PC-3 (cell line): Measurements from ENCODE around the gene ITPKC. TPM values are rescaled to one million over a fixed set of nuclear protein-coding genes. Genes with fewer than 3 reads are reported as not detected.
A peak's percentile ranks its signal among the peaks of the same experiment; 100 is the strongest.

Experiments
- ATAC-seq: fragments of 200-7000 bp; cut with Tn5 transposase; 2 replicates; pipeline ENCODE4 v1.9.1; 2020; ENCODE audit warnings: mild to moderate bottlenecking, moderate library complexity
- BruUV-seq: library from RNA; stranded (reverse); fragments of 400-500 nt; replicated peaks from 2 replicates; lab custom pipeline; 2021; lab: Mats Ljungman, UMichigan
- CTCF ChIA-PET: fragments of 300-600 bp; sonication (Branson Sonifier 250); formaldehyde crosslinking; loops from one replicate; lab custom pipeline; 2022; ENCODE audit warnings: antibody characterized with exemption; lab: Charles Lee
- POLR2A ChIA-PET: fragments of 300-600 bp; sonication (Branson Sonifier 250); formaldehyde crosslinking; loops from one replicate; lab custom pipeline; 2022; ENCODE audit warnings: antibody characterized with exemption; ENCODE audit not compliant: unreplicated experiment; lab: Charles Lee
- DNase-seq: peaks from one replicate; pipeline ENCODE4 v3.0.0-alpha.2; 2015
- H2AFZ ChIP-seq: fragments of 300-600 bp; sonication (generic); 2 replicates; pipeline ENCODE4 v1.6.0; 2016; ENCODE audit warnings: antibody characterized with exemption, low read length
- H3F3A ChIP-seq: fragments of 300-600 bp; sonication (generic); one replicate; pipeline ENCODE4 v1.6.0; 2017; ENCODE audit warnings: antibody characterized with exemption, low read length, control low read depth, mild to moderate bottlenecking; ENCODE audit not compliant: unreplicated experiment
- H3K27ac ChIP-seq: fragments of 300-600 bp; sonication (generic); 2 replicates; pipeline ENCODE4 v1.5.1; 2016; ENCODE audit warnings: mild to moderate bottlenecking, low read length
- H3K27me3 ChIP-seq: fragments of 300-600 bp; sonication (generic); 2 replicates; pipeline ENCODE4 v1.6.1; 2016; ENCODE audit warnings: low read length, mixed read lengths
- H3K36me3 ChIP-seq: fragments of 300-600 bp; sonication (generic); 2 replicates; pipeline ENCODE4 v1.6.1; 2016; ENCODE audit warnings: low read depth, mixed run types, low read length, mixed read lengths
- H3K4me1 ChIP-seq: fragments of 300-600 bp; sonication (generic); 2 replicates; pipeline ENCODE4 v1.5.1; 2016; ENCODE audit warnings: low read length; ENCODE audit not compliant: insufficient read depth
- H3K4me2 ChIP-seq: fragments of 300-600 bp; sonication (generic); 2 replicates; pipeline ENCODE4 v1.6.0; 2016; ENCODE audit warnings: low read length
- H3K4me3 ChIP-seq: fragments of 300-600 bp; sonication (generic); 2 replicates; pipeline ENCODE4 v1.5.1; 2016; ENCODE audit warnings: mild to moderate bottlenecking, low read length, mixed read lengths
- H3K79me2 ChIP-seq: fragments of 300-600 bp; sonication (generic); 2 replicates; pipeline ENCODE4 v1.6.1; 2017; ENCODE audit warnings: low read length, mixed read lengths
- H3K9ac ChIP-seq: fragments of 300-600 bp; sonication (generic); 2 replicates; pipeline ENCODE4 v1.6.0; 2016; ENCODE audit warnings: mild to moderate bottlenecking, low read length
- H3K9me2 ChIP-seq: fragments of 300-600 bp; sonication (generic); replicated peaks from 2 replicates; pipeline ENCODE4 v1.6.1; 2016; ENCODE audit warnings: mixed run types, low read length, mixed read lengths
- H3K9me3 ChIP-seq: fragments of 300-600 bp; sonication (generic); 2 replicates; pipeline ENCODE4 v1.6.1; 2016; ENCODE audit warnings: low read length, mixed read lengths
- H4K20me1 ChIP-seq: fragments of 300-600 bp; sonication (generic); 2 replicates; pipeline ENCODE4 v1.6.1; 2016; ENCODE audit warnings: low read length, mixed read lengths
- CTCF ChIP-seq: fragments of 300-600 bp; sonication (generic); conservative IDR thresholded peaks from 2 replicates; pipeline ENCODE4 v1.5.1; 2017; ENCODE audit warnings: antibody characterized with exemption, low read depth, mild to moderate bottlenecking, low read length
- EZH2 ChIP-seq: fragments of 300-600 bp; sonication (generic); IDR thresholded peaks from one replicate; pipeline ENCODE4 v1.6.1; 2017; ENCODE audit warnings: antibody characterized with exemption, mild to moderate bottlenecking, low read length; ENCODE audit not compliant: unreplicated experiment
- EZH2phosphoT487 ChIP-seq: fragments of 300-600 bp; sonication (generic); IDR thresholded peaks from 2 replicates; pipeline ENCODE4 v1.6.1; 2018; ENCODE audit warnings: mild to moderate bottlenecking, antibody characterized with exemption, low read length, borderline replicate concordance
- intact Hi-C: fragments of 100-400 bp; cut with micrococcal nuclease; formaldehyde crosslinking; loops from 2 replicates; pipeline ENCODE4 v1.9.0; 2023
- total RNA-seq: library from RNA; depleted of rRNA; stranded (reverse); fragments of >200 nt; gene quantifications from 2 replicates; pipeline ENCODE4 v1.2.3, GENCODE V29; 2014

ITPKC gene
- total RNA-seq, 1 experiment from 2014 or later: 28.4 TPM

GRCh38 chr19:40688309-40688708, 28.6 kb upstream of the ITPKC start:
- peak overlapping the region; percentile 98; the same call in 1 of the 2 replicates for H3K4me2 ChIP-seq
- no peak for DNase-seq
- intact Hi-C loops: no loop called here
- no peak overlapping the region for H3K9ac ChIP-seq
- POLR2A ChIA-PET: interaction anchor here (0.5 kb wide), 1 partner anchor 68 kb away, joined by 9 read pairs; no protein-coding TSS in a partner anchor
- H3K27ac ChIP-seq: no peak overlapping the region
- no peaks in the 10 kb centered on the region for H3K9me2 ChIP-seq
- ATAC-seq: no peak
- no peaks in the 10 kb centered on the region for H4K20me1 ChIP-seq
- H3F3A ChIP-seq: no peaks in the 10 kb centered on the region
- no peaks in the 10 kb centered on the region for H3K9me3 ChIP-seq
- no peak overlapping the region for H2AFZ ChIP-seq
- no peak for TF ChIP-seq CTCF
- no peak for TF ChIP-seq EZH2phosphoT487
- TF ChIP-seq EZH2: no peak
- no TSS peak for BruUV-seq
- CTCF ChIA-PET: no interaction called here
- no peaks in the 10 kb centered on the region for H3K36me3 ChIP-seq
- peaks cover 25% of the 10 kb centered on the region for H3K79me2 ChIP-seq
- H3K27me3 ChIP-seq: no peaks in the 10 kb centered on the region
- H3K4me3 ChIP-seq: peak overlapping the region; percentile 81; the same call in 1 of the 2 replicates
- peaks cover 24% of the 10 kb centered on the region for H3K4me1 ChIP-seq

GRCh38 chr19:40688987-40689338, 27.9 kb upstream of the ITPKC start:
- Histone ChIP-seq H3K36me3 (no peaks in the 10 kb centered on the region), H3K4me3 (peak overlapping the region; percentile 81), H3K27me3 (no peaks in the 10 kb centered on the region), H2AFZ (no peak overlapping the region), H4K20me1 (no peaks in the 10 kb centered on the region), H3K27ac (no peak overlapping the region), H3K4me1 (peaks cover 24% of the 10 kb centered on the region), H3K9me3 (no peaks in the 10 kb centered on the region), H3F3A (no peaks in the 10 kb centered on the region), H3K9ac (peak overlapping the region; percentile 75; the same call in 1 of the 2 replicates), H3K9me2 (no peaks in the 10 kb centered on the region), H3K79me2 (peaks cover 25% of the 10 kb centered on the region), H3K4me2 (peak overlapping the region; percentile 98)
- CTCF ChIA-PET: no interaction called here
- no peak for DNase-seq
- no TSS peak for BruUV-seq
- TF ChIP-seq EZH2phosphoT487 (no peak), CTCF (no peak), EZH2 (no peak)
- ATAC-seq: no peak
- intact Hi-C loops: no loop called here
- POLR2A ChIA-PET: interaction anchor here (0.5 kb wide), 1 partner anchor 68 kb away, joined by 9 read pairs; no protein-coding TSS in a partner anchor

DNA sequence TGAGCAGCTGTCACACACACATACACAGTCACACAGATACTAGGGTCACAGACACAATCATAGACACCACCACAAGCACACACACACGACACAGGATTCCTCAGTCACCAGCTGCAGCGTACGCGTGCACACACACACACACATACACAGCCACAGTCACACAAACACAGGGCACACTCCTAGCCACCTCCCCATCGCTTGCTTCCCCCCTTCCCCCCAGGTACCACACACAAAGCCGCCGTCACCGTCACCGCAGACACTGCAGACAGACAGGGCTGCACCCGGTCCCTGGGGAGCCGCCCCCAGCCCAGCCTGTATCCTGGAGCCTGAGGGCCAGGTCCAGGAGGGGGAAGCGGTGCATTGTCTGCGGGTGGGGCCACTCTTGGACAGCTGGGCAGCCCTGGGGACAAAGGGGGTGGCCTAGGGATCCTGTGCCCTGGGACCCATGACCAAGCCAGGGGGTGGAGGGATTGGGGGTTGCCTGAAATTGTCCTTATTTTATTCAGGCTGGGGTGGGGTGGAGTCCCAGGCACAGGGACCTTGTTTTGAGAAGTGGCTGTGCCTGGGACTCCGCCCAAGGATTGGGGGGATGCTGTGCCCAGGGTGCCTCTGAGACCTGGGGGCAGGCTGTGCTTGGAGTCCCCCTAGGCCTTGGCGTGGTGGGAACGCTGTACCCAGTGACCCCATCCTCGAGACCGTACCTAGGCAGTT, 27.4 kb upstream of the ITPKC start:
- Histone ChIP-seq H3K9ac (peak overlapping the region; percentile 75), H3K79me2 (peaks cover 25% of the 10 kb centered on the region), H2AFZ (peak overlapping the region; percentile 10; the same call in 1 of the 2 replicates), H3K9me3 (no peaks in the 10 kb centered on the region), H3K36me3 (no peaks in the 10 kb centered on the region), H3F3A (no peaks in the 10 kb centered on the region), H3K9me2 (no peaks in the 10 kb centered on the region), H3K4me2 (peak overlapping the region; percentile 98), H3K27me3 (no peaks in the 10 kb centered on the region), H3K4me1 (peaks cover 24% of the 10 kb centered on the region), H4K20me1 (no peaks in the 10 kb centered on the region), H3K4me3 (peak overlapping the region; percentile 81), H3K27ac (no peak overlapping the region)
- TF ChIP-seq EZH2 (no peak), EZH2phosphoT487 (no peak), CTCF (no peak)
- intact Hi-C loops: no loop called here
- ChIA-PET POLR2A (no interaction called here), CTCF (no interaction called here)
- BruUV-seq: no TSS peak
- ATAC-seq (peak; percentile 20; the same call in 1 of the 2 replicates), DNase-seq (peak; percentile 7)
